ENCODE measurements around the gene SLF1. TPM values are rescaled to one million over a fixed set of nuclear protein-coding genes. Genes with fewer than 3 reads are reported as not detected.

Gene SLF1
- total RNA-seq, 1 donor, result 11.2 TPM

GRCh38 chr5:94627191-94627590, 8.7 kb downstream of the SLF1 start:
- no peak for DNase-seq (ENCODE audit: low read depth)
- no peak for TF ChIP-seq CTCF (IDR thresholded peaks at IDR 0.05; ENCODE audit: insufficient read depth, low read length)
- no peak overlapping the region for H3K4me3 ChIP-seq (ENCODE audit: low read depth, low read length)

GRCh38 chr5:94632024-94632423, 13.6 kb downstream of the SLF1 start:
- no peak overlapping the region for H3K4me3 ChIP-seq (ENCODE audit: low read depth, low read length)
- no peak for TF ChIP-seq CTCF (IDR thresholded peaks at IDR 0.05; ENCODE audit: insufficient read depth, low read length)
- DNase-seq (ENCODE audit: low read depth), result no peak

DNA sequence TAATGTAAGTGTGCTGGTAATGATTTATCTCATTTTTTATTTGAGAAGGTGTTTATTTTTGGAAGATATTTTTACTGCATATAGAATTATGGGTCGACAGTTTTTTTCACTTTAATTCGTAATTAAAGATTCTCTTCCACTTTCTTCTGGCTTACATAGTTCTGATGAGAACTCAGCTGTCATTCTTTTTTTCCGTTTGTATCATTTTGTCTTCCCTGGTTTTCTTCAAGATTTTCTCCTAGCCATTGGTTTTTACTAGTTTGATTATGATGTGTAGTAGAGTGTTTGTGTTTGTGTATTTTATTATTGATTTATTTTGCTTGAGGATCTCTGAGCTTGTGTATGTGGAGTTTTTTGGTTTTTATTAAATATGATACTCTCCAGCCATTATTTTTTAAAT, 21.7 kb downstream of the SLF1 start:
- DNase-seq (ENCODE audit: low read depth), result no peak
- no peak for TF ChIP-seq CTCF (IDR thresholded peaks at IDR 0.05; ENCODE audit: insufficient read depth, low read length)
- no peak overlapping the region for H3K4me3 ChIP-seq (ENCODE audit: low read depth, low read length)

- no peak for DNase-seq (ENCODE audit: low read depth)
- no peak for TF ChIP-seq CTCF (IDR thresholded peaks at IDR 0.05; ENCODE audit: insufficient read depth, low read length)
- no peak overlapping the region for H3K4me3 ChIP-seq (ENCODE audit: low read depth, low read length)
Observed at GRCh38 chr5:94645053-94645452, 26.6 kb downstream of the SLF1 start.

DNA sequence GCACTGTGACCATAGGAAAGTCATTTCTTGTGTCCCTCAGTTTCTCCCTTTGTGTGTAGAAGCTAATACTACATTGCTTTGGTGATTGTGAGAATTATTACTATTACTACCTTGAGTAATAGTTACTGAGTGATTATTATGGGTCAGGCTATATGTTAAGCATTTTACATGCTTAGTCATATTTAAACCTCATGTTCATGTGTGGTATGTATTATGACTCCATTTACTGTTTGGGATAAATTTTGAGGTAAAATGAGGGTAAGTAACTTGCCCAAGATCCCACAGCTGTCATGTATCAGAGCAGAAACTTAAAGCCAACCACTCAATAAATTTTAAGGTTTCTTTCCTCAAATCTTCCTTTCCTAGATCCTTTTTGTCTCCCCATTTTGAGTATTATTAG, 28.3 kb downstream of the SLF1 start:
- TF ChIP-seq CTCF (IDR thresholded peaks at IDR 0.05; ENCODE audit: insufficient read depth, low read length), result no peak
- no peak for DNase-seq (ENCODE audit: low read depth)
- no peak overlapping the region for H3K4me3 ChIP-seq (ENCODE audit: low read depth, low read length)

DNA sequence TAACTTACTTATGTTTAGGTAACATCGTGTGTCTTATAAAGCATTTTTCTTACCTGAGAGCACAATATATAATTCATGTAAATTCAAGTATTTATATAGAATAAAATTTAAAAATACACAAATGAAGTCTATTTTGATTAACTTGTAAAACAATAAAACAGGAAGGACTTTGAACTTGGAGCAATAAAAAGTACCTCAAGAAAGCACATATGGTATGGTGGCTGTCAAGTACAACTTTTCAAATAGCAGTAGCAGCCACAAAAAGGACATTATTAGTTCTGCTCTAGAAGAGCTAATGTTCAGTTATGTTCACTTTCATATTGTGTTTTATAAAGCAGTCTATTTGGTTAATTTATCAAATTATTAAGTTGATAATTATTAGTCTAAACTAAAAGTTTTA, 31.4 kb downstream of the SLF1 start:
- H3K4me3 ChIP-seq (ENCODE audit: low read depth, low read length), result no peak overlapping the region
- no peak for DNase-seq (ENCODE audit: low read depth)
- TF ChIP-seq CTCF (IDR thresholded peaks at IDR 0.05; ENCODE audit: insufficient read depth, low read length), result no peak

DNA sequence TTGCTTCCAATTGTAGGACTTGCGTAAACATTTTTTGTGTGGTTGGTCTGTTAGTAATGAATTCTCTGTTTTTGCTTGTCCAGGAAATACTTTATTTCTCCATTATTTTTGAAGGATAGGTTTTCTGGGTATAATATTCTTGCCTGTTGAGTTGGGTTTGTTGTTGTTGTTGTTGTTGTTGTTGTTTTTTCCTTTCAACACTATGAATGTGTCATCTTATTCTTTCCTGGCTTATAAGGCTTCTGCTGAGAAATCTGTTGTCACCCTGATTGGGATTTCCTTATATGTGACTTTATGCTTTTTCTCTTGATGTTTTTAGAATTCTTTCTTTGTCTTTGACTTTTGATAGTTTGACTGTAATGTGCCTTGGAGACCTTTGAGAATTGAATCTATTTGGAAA, 39.8 kb downstream of the SLF1 start:
- no peak for TF ChIP-seq CTCF (IDR thresholded peaks at IDR 0.05; ENCODE audit: insufficient read depth, low read length)
- DNase-seq (ENCODE audit: low read depth), result no peak
- no peak overlapping the region for H3K4me3 ChIP-seq (ENCODE audit: low read depth, low read length)

All from fibroblast of the aortic adventitia (primary cell).